Rectal smooth muscle tissue (tissue), 1 donor: ENCODE results near the gene CAP2.

Experiments
- H3K27ac ChIP-seq: one replicate; pipeline ENCODE4 v1.7.0; 2013; ENCODE audit warnings: low read depth, low read length, inconsistent platforms
- H3K27me3 ChIP-seq: one replicate; pipeline ENCODE4 v1.7.0; 2013; ENCODE audit warnings: low read length; ENCODE audit not compliant: control insufficient read depth, insufficient read depth
- H3K36me3 ChIP-seq: one replicate; pipeline ENCODE4 v1.7.0; 2013; ENCODE audit warnings: low read length; ENCODE audit not compliant: control insufficient read depth, insufficient read depth
- H3K4me1 ChIP-seq: one replicate; pipeline ENCODE4 v1.7.0; 2013; ENCODE audit warnings: low read length; ENCODE audit not compliant: control insufficient read depth, insufficient read depth
- H3K4me3 ChIP-seq: one replicate; pipeline ENCODE4 v1.7.0; 2013; ENCODE audit warnings: low read length
- H3K9ac ChIP-seq: one replicate; pipeline ENCODE4 v1.7.0; 2013; ENCODE audit warnings: low read length

The CAP2 gene

GRCh38 chr6:17606606-17607005, 213.2 kb downstream of the CAP2 start:
- H3K27me3 ChIP-seq = no peaks in the 10 kb centered on the region

More at GRCh38 chr6:17606606-17607005, 213.2 kb downstream of the CAP2 start:
- Histone ChIP-seq H3K4me1 (no peaks in the 10 kb centered on the region), H3K36me3 (peaks cover 13% of the 10 kb centered on the region), H3K4me3 (no peak overlapping the region), H3K9ac (no peak overlapping the region), H3K27ac (no peak overlapping the region)
